Thyroid gland (tissue), 4 donors: Measurements from ENCODE around the gene SLC2A1. TPM values are rescaled to one million over a fixed set of nuclear protein-coding genes. Genes with fewer than 3 reads are reported as not detected.

Experiments used
- DNase-seq, 2 donors: peaks; one replicate each; pipeline ENCODE4 v3.0.0-alpha.2; 2019
- H3K27ac ChIP-seq, 3 donors: fragments of 200-600 bp; sonication (generic); 1 replicate in 2 of 3; 2 replicates in 1 of 3; pipeline ENCODE4 v1.5.1; 2016 to 2019; ENCODE audit warnings: mild to moderate bottlenecking in 1 of 3, moderate library complexity in 1 of 3
- H3K27me3 ChIP-seq: fragments of 200-600 bp; sonication (generic); one replicate; pipeline ENCODE4 v1.5.1; 2019
- H3K36me3 ChIP-seq, 2 donors: fragments of 200-600 bp; sonication (generic); one replicate each; pipeline ENCODE4 v1.5.1; 2016 to 2019
- H3K4me1 ChIP-seq, 2 donors: fragments of 200-600 bp; sonication (generic); one replicate each; pipeline ENCODE4 v1.5.1; 2017 to 2019
- H3K4me3 ChIP-seq, 3 donors: fragments of 200-600 bp; sonication (generic); replicated peaks in 1 of 3; 1 replicate in 2 of 3; 2 replicates in 1 of 3; pipeline ENCODE4 v1.5.1; 2016; ENCODE audit warnings: mild to moderate bottlenecking in 1 of 3
- H3K9me3 ChIP-seq: fragments of 200-600 bp; sonication (generic); one replicate; pipeline ENCODE4 v1.5.1; 2017
- POLR2A ChIP-seq, 2 donors: fragments of 450-650 bp; IDR thresholded peaks; one replicate each; pipeline ENCODE4 v1.6.1; 2017; ENCODE audit warnings: antibody characterized with exemption in 2 of 2, mild to moderate bottlenecking in 2 of 2, moderate library complexity in 1 of 2
- WGBS, 2 donors: methylation state at CpG; one replicate each; pipeline ENCODE4 v1.1.5; 2017; 5-methylcytosine and 5-hydroxymethylcytosine counted together
- intact Hi-C: fragments of 100-400 bp; cut with DNase I; formaldehyde crosslinking; loops from one replicate; pipeline ENCODE4 v1.15.1; 2023
- total RNA-seq, 4 donors: library from RNA; depleted of rRNA; stranded (reverse); fragments of >200 nt; gene quantifications; one replicate each; pipeline ENCODE4 v1.2.3, GENCODE V29; 2016
- TF ChIP-seq, protein P1 (sequence below), 6 experiments: fragments of 200-600 bp in 3 of 6; fragments of 450-650 bp in 3 of 6; sonication (generic) in 3 of 6; IDR thresholded peaks; one replicate each; pipeline ENCODE4 v1.5.1; 2016 to 2019; ENCODE audit warnings: antibody characterized with exemption in 6 of 6, mild to moderate bottlenecking in 2 of 6, inconsistent platforms in 1 of 6, moderate library complexity in 1 of 6

SLC2A1 gene
- 100 to 1,000 TPM in 2 of 4 donors, 10 to 100 TPM in 2; 15.0 to 208 (median 91.4) TPM for total RNA-seq

DNA sequence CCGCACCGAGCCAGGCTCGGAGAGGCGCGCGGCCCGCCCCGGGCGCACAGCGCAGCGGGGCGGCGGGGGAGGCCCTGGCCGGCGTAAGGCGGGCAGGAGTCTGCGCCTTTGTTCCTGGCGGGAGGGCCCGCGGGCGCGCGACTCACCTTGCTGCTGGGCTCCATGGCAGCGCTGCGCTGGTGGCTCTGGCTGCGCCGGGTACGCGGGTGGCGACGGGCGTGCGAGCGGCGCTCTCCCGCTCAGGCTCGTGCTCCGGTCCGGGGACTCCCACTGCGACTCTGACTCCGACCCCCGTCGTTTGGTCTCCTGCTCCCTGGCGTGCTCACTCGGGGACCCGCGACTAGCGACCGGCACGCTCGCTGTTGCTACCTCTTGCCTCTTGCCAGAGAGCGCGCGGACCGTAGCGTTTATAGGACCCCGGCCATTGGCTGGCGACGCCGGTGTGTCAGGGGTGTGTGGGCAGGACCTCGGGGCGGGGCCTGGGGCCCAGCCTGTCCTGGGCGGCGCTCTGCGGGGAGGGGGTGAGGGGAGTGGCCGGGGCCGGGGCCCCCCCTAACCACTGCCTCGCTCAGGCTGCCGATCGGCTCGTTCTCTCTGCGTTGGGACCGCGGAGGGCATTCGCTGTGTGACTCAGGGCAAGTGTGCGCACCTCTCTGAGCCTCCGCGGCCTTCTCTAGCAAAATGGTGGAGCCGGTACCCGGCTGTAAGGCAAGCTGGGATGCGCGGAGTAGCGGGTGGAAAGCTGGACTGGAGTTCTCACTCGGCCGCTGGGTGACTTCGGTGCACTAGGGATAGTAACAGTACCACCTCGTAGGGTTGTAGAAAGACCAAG is at the start of gene SLC2A1:
Gene SLC2A1 (minus strand): TSS at position 381 of the 832 bp plus-strand sequence. CDS start 217 bp downstream, at position 164.
- TF ChIP-seq, protein P1, sequence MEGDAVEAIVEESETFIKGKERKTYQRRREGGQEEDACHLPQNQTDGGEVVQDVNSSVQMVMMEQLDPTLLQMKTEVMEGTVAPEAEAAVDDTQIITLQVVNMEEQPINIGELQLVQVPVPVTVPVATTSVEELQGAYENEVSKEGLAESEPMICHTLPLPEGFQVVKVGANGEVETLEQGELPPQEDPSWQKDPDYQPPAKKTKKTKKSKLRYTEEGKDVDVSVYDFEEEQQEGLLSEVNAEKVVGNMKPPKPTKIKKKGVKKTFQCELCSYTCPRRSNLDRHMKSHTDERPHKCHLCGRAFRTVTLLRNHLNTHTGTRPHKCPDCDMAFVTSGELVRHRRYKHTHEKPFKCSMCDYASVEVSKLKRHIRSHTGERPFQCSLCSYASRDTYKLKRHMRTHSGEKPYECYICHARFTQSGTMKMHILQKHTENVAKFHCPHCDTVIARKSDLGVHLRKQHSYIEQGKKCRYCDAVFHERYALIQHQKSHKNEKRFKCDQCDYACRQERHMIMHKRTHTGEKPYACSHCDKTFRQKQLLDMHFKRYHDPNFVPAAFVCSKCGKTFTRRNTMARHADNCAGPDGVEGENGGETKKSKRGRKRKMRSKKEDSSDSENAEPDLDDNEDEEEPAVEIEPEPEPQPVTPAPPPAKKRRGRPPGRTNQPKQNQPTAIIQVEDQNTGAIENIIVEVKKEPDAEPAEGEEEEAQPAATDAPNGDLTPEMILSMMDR (IDR thresholded peaks at IDR 0.05): no peak
- peak; percentile 44 to 97 for TF ChIP-seq POLR2A (IDR thresholded peaks at IDR 0.05)
- no peaks in the 10 kb centered on the region for H3K36me3 ChIP-seq
- H3K4me3 ChIP-seq: peak within 1 kb of the TSS; percentile 18 to 52 (median 41)
- H3K4me1 ChIP-seq: peaks cover 11 to 15% of the 10 kb centered on the region in 2 donors
- WGBS, 2 donors: 0 to 3% methylated on average over 7 to 11 of the region's 87 CpGs
- intact Hi-C loops: no loop called here
- no peaks in the 10 kb centered on the region for H3K27me3 ChIP-seq
- no peaks in the 10 kb centered on the region for H3K9me3 ChIP-seq
- H3K27ac ChIP-seq: peak within 1 kb of the TSS; percentile 49 to 80 (median 62)
- peak; percentile 95 to 96 for DNase-seq

DNA sequence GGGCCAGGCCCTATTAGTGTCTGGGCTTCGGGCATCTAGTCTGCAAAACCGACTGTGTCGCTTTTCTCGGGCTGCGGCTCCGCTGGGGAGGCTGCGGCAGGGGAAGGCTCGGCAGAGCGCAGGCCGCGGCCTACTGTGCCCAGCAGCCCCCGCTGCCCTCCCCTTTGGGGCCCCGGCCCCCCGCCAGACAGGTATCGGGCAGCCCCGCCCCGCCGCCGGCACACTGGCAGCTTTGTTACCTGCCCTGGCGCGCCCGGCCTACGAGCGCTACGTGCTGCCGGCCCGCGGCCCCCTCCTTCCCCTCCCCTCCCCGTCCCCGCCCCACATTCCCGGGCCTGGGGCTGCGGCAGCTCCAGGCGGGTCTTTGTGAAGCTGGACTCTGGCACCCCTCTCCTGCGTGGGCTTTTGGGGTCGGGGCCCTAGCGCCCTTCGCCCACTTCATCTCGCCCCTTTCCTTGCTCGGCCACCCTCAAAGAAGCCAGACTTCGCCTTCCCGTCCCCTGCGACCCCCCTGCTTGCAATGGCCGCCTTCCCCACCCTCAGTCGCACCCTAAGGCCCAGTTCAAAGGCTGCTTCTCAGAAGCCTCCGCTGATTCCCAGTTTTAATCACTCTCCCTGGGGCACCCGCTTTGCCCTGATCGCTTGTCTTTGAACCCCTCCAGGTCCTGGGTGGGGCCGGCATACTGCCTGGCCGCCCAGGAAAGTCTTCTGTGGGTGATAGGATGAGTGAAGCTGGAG is 48.9 kb upstream of the SLC2A1 start:
- no peaks in the 10 kb centered on the region for H3K9me3 ChIP-seq
- no peaks in the 10 kb centered on the region for H3K36me3 ChIP-seq
- peak; percentile 21 to 33 for DNase-seq
- peaks cover 3 to 4% of the 10 kb centered on the region in 2 donors for H3K4me1 ChIP-seq
- 61% methylated on average over 20 to 21 of the region's 49 CpGs for WGBS, 2 donors
- no peaks in the 10 kb centered on the region for H3K27me3 ChIP-seq
- no peak for TF ChIP-seq POLR2A (IDR thresholded peaks at IDR 0.05)
- TF ChIP-seq, protein P1 (IDR thresholded peaks at IDR 0.05): no peak
- no peak overlapping the region for H3K27ac ChIP-seq
- intact Hi-C loops: no loop called here
- H3K4me3 ChIP-seq: no peak overlapping the region

DNA sequence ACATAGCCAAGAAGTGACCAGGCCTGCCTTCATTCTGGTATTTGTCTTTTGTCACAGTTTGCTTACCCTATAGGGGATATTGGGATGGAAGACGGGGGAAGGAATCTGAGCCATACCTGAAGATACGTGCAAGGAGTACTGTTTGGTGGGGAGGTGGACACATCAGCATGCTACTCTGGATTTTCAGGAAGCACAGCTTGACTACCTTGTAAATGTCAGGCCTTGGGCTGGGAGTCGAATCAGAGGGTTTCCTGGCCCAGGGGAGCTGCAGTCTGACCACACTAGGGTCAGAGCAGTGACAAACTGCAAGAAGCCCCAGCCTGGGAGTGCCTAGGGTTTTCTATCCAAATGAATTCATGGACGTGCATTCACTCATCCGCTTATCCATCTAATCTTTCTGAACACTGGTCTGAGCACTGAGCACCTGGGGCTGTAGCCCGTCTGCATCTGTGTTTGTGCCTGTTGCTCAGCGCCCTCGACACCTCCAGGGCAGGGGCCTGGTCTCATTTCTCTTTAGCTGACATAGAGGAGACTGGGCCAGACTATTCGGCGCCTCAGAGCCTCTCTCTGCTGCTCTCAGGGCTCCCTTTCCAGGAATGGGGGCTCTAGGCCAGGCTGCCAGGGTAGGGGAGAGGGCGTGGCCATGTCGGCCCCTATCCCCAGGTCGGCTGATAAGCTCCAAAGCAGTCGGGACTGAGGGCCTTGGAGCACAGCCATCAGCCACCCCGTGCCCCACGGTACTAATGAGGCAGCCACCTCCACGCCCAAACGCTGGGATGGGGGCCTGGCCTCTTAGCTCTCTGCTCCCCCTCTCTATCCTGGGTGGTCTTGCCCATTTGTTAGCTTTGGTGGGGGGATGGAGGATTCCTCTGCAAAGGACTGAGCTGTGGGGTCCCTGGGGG is 47.0 kb upstream of the SLC2A1 start:
- Histone ChIP-seq H3K36me3 (no peaks in the 10 kb centered on the region), H3K4me1 (peaks cover 3 to 4% of the 10 kb centered on the region in 2 donors), H3K4me3 (no peak overlapping the region), H3K9me3 (no peaks in the 10 kb centered on the region), H3K27ac (no peak overlapping the region), H3K27me3 (no peaks in the 10 kb centered on the region)
- intact Hi-C loops: no loop called here
- TF ChIP-seq, protein P1 (IDR thresholded peaks at IDR 0.05): no peak
- no peak for TF ChIP-seq POLR2A (IDR thresholded peaks at IDR 0.05)
- 68 to 83% methylated on average over 11 to 16 of the region's 18 CpGs for WGBS, 2 donors
- DNase-seq: no peak

DNA sequence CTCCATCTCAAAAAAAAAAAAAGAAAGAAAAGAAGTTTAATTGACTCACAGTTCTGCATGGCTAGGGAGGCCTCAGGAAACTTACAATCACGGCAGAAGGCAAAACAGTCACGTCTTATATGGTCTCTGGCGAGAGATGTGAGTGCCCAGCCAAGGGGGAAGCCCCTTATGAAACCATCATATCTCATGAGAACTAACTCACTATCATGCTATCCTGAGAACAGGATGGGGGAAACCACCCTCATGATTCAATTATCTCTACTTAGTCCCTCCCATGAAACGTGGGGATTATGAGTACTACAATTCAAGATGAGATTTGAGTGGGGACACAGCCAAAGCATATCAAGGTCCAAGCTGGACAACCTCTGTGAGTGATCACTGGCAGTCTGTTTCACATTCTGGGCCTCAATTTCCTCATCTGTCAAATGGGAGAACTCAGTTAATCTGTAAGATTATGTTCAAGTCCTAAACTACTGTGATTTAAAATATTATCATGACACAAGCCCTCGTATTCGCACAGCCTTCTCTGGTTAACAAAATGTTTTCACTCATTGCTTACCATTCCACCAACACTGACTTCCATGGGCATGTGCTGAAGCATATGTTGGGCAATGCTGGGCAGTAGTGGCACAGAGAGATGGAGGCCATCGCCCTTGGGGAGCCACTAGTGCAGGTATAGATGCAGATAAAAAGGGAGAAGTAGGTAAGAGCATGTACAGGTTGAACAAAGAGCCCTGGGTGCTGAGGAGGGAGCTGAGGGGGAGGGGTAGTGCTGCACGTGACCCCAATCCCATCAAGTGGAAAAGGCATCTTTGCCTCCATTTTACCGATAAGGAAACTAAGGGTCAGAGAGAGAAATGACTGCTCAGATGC is 46.2 kb upstream of the SLC2A1 start:
- WGBS, 2 donors: 85 to 88% methylated on average over 9 of the region's 9 CpGs

More for the DNA sequence above, 46.2 kb upstream of the SLC2A1 start:
- no peak for TF ChIP-seq POLR2A (IDR thresholded peaks at IDR 0.05)
- TF ChIP-seq, protein P1 (IDR thresholded peaks at IDR 0.05): no peak
- no peaks in the 10 kb centered on the region for H3K9me3 ChIP-seq
- no peak overlapping the region for H3K27ac ChIP-seq
- intact Hi-C loops: no loop called here
- H3K4me1 ChIP-seq: peaks cover 3 to 4% of the 10 kb centered on the region in 2 donors
- H3K4me3 ChIP-seq: no peak overlapping the region
- H3K36me3 ChIP-seq: no peaks in the 10 kb centered on the region
- H3K27me3 ChIP-seq: no peaks in the 10 kb centered on the region
- no peak for DNase-seq
